HepG2 (cell line): ENCODE measurements around the gene CD79A. TPM values are rescaled to one million over a fixed set of nuclear protein-coding genes. Genes with fewer than 3 reads are reported as not detected.

ENCODE experiments used
- ATAC-seq: fragments of 200-7000 bp; cut with Tn5 transposase; 3 replicates; pipeline ENCODE4 v1.9.1; 2020; ENCODE audit warnings: mild to moderate bottlenecking, moderate library complexity
- BruUV-seq: library from RNA; stranded (reverse); fragments of 400-500 nt; replicated peaks from 2 replicates; lab custom pipeline; 2021; lab: Mats Ljungman, UMichigan
- CTCF ChIA-PET: fragments of 300-600 bp; formaldehyde crosslinking; extraction: SDS; loops from one replicate; lab custom pipeline; 2021; ENCODE audit warnings: low total read pairs, inconsistent platforms, low intra/inter-chr PET ratio; lab: Yijun Ruan, JAX
- POLR2A ChIA-PET: fragments of 350-600 bp; sonication (Branson Sonifier 250); formaldehyde crosslinking; loops from one replicate; lab custom pipeline; 2020; ENCODE audit warnings: antibody characterized with exemption, inconsistent platforms; lab: Yijun Ruan, JAX
- DNase-seq: peaks from one replicate; pipeline ENCODE4 v3.0.0-alpha.2; 2015; ENCODE audit warnings: low spot score
- FAIRE-seq: peaks from 3 replicates; lab custom pipeline; 2011; peaks lifted over from hg19 to GRCh38; lab: Jason Lieb, UNC
- H2AFZ ChIP-seq: one replicate; pipeline ENCODE4 v1.6.1; 2011; ENCODE audit warnings: low read length, inconsistent platforms
- H3K27ac ChIP-seq: fragments of 300-600 bp; 3 replicates; pipeline ENCODE4 v1.8.0; 2011; ENCODE audit warnings: mixed run types, mild to moderate bottlenecking, mixed read lengths, low read length, inconsistent platforms; ENCODE audit not compliant: insufficient read depth; ENCODE audit errors: extremely low read length
- H3K27me3 ChIP-seq, 2 experiments: fragments of 200-600 bp in 1 of 2; 2 replicates in 1 of 2; 3 replicates in 1 of 2; pipeline versions ENCODE4 v1.6.0 to v1.8.0; 2011; ENCODE audit warnings: low read length in 2 of 2, mild to moderate bottlenecking in 2 of 2, moderate library complexity in 2 of 2, inconsistent platforms in 1 of 2; ENCODE audit not compliant: insufficient read depth in 2 of 2, control insufficient read depth in 1 of 2
- H3K36me3 ChIP-seq, 2 experiments: fragments of 200-600 bp in 1 of 2; replicated peaks in 1 of 2; 2 replicates in 1 of 2; 3 replicates in 1 of 2; pipeline versions ENCODE4 v1.5.1 to v1.8.0; 2011; ENCODE audit warnings: low read length in 2 of 2, inconsistent platforms in 1 of 2; ENCODE audit not compliant: insufficient read depth in 2 of 2, control insufficient read depth in 1 of 2
- H3K4me1 ChIP-seq: 2 replicates; pipeline ENCODE4 v1.5.1; 2012; ENCODE audit warnings: low read length, inconsistent platforms; ENCODE audit not compliant: insufficient read depth
- H3K4me2 ChIP-seq: 2 replicates; pipeline ENCODE4 v1.6.0; 2011; ENCODE audit warnings: low read depth, low read length, inconsistent platforms
- H3K4me3 ChIP-seq, 3 experiments: fragments of 200-600 bp in 1 of 3; sonication (generic), shearing (Covaris generic) in 1 of 3; replicated peaks in 1 of 3; 2 replicates each; pipeline ENCODE4 v1.5.1; 2011 to 2016; ENCODE audit warnings: low read length in 3 of 3, inconsistent platforms in 2 of 3, low read depth in 2 of 3, mild to moderate bottlenecking in 2 of 3, control low read depth in 1 of 3, mixed read lengths in 1 of 3; ENCODE audit not compliant: insufficient read depth in 1 of 3
- H3K79me2 ChIP-seq: one replicate; pipeline ENCODE4 v1.6.1; 2011; ENCODE audit warnings: low read length, inconsistent platforms; ENCODE audit not compliant: insufficient read depth
- H3K9ac ChIP-seq: 2 replicates; pipeline ENCODE4 v1.6.0; 2011; ENCODE audit warnings: mild to moderate bottlenecking, low read depth, low read length, inconsistent platforms; ENCODE audit not compliant: insufficient read depth
- H3K9me3 ChIP-seq: 2 replicates; pipeline ENCODE4 v1.5.1; 2012; ENCODE audit warnings: mild to moderate bottlenecking, low read length
- H4K20me1 ChIP-seq: 2 replicates; pipeline ENCODE4 v1.6.0; 2011; ENCODE audit warnings: inconsistent platforms, mild to moderate bottlenecking, low read length, moderate library complexity; ENCODE audit not compliant: insufficient read depth
- AGO1 ChIP-seq: fragments of 200-400 bp; formaldehyde crosslinking; IDR thresholded peaks from 2 replicates; pipeline ENCODE4 v1.6.1; 2017; ENCODE audit warnings: mild to moderate bottlenecking, low read depth, low read length, moderate library complexity; ENCODE audit not compliant: poor library complexity, severe bottlenecking
- AKAP8 ChIP-seq: sonication (generic); formaldehyde crosslinking; IDR thresholded peaks from 2 replicates; pipeline ENCODE4 v1.5.1; 2020; ENCODE audit warnings: mild to moderate bottlenecking, missing genetic modification reagents
- ETV6 ChIP-seq: sonication (generic); formaldehyde crosslinking; conservative IDR thresholded peaks from 2 replicates; pipeline ENCODE4 v1.4.0; 2020; ENCODE audit warnings: missing genetic modification reagents
- MBNL3 ChIP-seq: fragments of 250-450 bp; sonication (Bioruptor Pico); conservative IDR thresholded peaks from 2 replicates; pipeline ENCODE4 v1.8.0; 2022; ENCODE audit warnings: mild to moderate bottlenecking, inconsistent platforms
- NONO ChIP-seq, 2 experiments: fragments of 450-650 bp in 1 of 2; sonication (generic) in 1 of 2; formaldehyde crosslinking in 1 of 2; IDR thresholded peaks in 1 of 2; conservative IDR thresholded peaks in 1 of 2; 2 replicates each; pipeline versions ENCODE4 v1.6.1 to v1.8.0; 2017 to 2022; ENCODE audit warnings: mild to moderate bottlenecking in 1 of 2, missing genetic modification reagents in 1 of 2, moderate library complexity in 1 of 2
- POLR2AphosphoS5 ChIP-seq: IDR thresholded peaks from 2 replicates; pipeline ENCODE4 v1.6.1; 2012; ENCODE audit warnings: low read depth, low read length
- POLR2G ChIP-seq: fragments of 200-400 bp; formaldehyde crosslinking; IDR thresholded peaks from 2 replicates; pipeline ENCODE4 v1.6.1; 2018; ENCODE audit warnings: mild to moderate bottlenecking, low read depth, low read length, moderate library complexity
- RBFOX2 ChIP-seq: fragments of 200-400 bp; formaldehyde crosslinking; IDR thresholded peaks from 2 replicates; pipeline ENCODE4 v1.6.1; 2017; ENCODE audit warnings: low read depth, mild to moderate bottlenecking, low read length
- SRF ChIP-seq: IDR thresholded peaks from 2 replicates; pipeline ENCODE4 v1.6.1; 2011; ENCODE audit warnings: mild to moderate bottlenecking, low read depth, low read length, moderate library complexity
- SSRP1 ChIP-seq: IDR thresholded peaks from 2 replicates; pipeline ENCODE4 v1.6.1; 2016; ENCODE audit warnings: control low read depth
- TAF15 ChIP-seq: fragments of 200-400 bp; formaldehyde crosslinking; IDR thresholded peaks from one replicate; pipeline ENCODE4 v1.6.1; 2018; ENCODE audit warnings: mild to moderate bottlenecking, low read depth, low read length; ENCODE audit not compliant: poor library complexity, severe bottlenecking
- TRIM24 ChIP-seq: sonication (generic); formaldehyde crosslinking; IDR thresholded peaks from 2 replicates; pipeline ENCODE4 v1.8.0; 2022; ENCODE audit warnings: mild to moderate bottlenecking, missing genetic modification reagents
- ZNF7 ChIP-seq: IDR thresholded peaks from 2 replicates; pipeline ENCODE4 v1.6.1; 2016; ENCODE audit warnings: missing biosample characterization, missing genetic modification reagents
- ZNF768 ChIP-seq: sonication (generic); formaldehyde crosslinking; IDR thresholded peaks from 2 replicates; pipeline ENCODE4 v1.4.0; 2020; ENCODE audit warnings: missing genetic modification reagents
- ZSCAN21 ChIP-seq: sonication (generic); formaldehyde crosslinking; IDR thresholded peaks from 2 replicates; pipeline ENCODE4 v1.8.0; 2022; ENCODE audit warnings: mild to moderate bottlenecking, missing genetic modification reagents, moderate library complexity, borderline replicate concordance
- WGBS: methylation state at CpG from one replicate; pipeline ENCODE4 v1.1.6; 2017; ENCODE audit warnings: low lambda C conversion rate; 5-methylcytosine and 5-hydroxymethylcytosine counted together
- in situ Hi-C: cut with HindIII; loops from 2 replicates; pipeline ENCODE4 v1.10.0; 2017; ENCODE audit warnings: low pct_unique_long_range_greater_than_20kb; ENCODE audit not compliant: extremely low pct_ligation_motif_present
- intact Hi-C: fragments of 100-400 bp; cut with micrococcal nuclease; formaldehyde crosslinking; loops from one replicate; pipeline ENCODE4 v1.10.0; 2022; ENCODE audit not compliant: unreplicated experiment
- polyA plus RNA-seq, 8 experiments: library from polyadenylated mRNA; depleted of rRNA in 3 of 8; stranded (reverse) in 7 of 8; unstranded in 1 of 8; fragments of >200 nt; fragmentation: Illumina TruSeq in 4 of 8; extraction: Trizol in 4 of 8; gene quantifications; 2 replicates each; pipeline versions ENCODE4 v1.2.1 to v1.2.3, GENCODE V29; 2011 to 2016; ENCODE audit warnings: low read depth in 4 of 8, missing spikeins in 1 of 8, mixed read lengths in 1 of 8; ENCODE audit not compliant: insufficient read depth in 1 of 8
- total RNA-seq, 5 experiments: library from RNA; depleted of rRNA; stranded (reverse); fragments of >200 nt; fragmentation: Illumina TruSeq; extraction: Trizol; gene quantifications; 2 replicates each; pipeline ENCODE4 v1.2.3, GENCODE V29; 2016; ENCODE audit warnings: low read depth in 1 of 5
- TF ChIP-seq, protein P1 (sequence below): sonication (generic); formaldehyde crosslinking; IDR thresholded peaks from 2 replicates; pipeline ENCODE4 v1.4.0; 2020; ENCODE audit warnings: missing genetic modification reagents
- TF ChIP-seq, protein P2 (sequence below): sonication (generic); IDR thresholded peaks from 2 replicates; pipeline ENCODE4 v1.6.1; 2016; ENCODE audit warnings: low read depth, borderline replicate concordance
- TF ChIP-seq, protein P3 (sequence below): sonication (generic); formaldehyde crosslinking; IDR thresholded peaks from 2 replicates; pipeline ENCODE4 v1.9.0; 2022; ENCODE audit warnings: low read depth, missing genetic modification reagents

The CD79A gene
- total and polyA plus RNA-seq, 2 of the 13 experiments (the other 11 are each of a cell fraction or from before 2014, with no cell fraction given) = 0.24 to 0.33 TPM

DNA sequence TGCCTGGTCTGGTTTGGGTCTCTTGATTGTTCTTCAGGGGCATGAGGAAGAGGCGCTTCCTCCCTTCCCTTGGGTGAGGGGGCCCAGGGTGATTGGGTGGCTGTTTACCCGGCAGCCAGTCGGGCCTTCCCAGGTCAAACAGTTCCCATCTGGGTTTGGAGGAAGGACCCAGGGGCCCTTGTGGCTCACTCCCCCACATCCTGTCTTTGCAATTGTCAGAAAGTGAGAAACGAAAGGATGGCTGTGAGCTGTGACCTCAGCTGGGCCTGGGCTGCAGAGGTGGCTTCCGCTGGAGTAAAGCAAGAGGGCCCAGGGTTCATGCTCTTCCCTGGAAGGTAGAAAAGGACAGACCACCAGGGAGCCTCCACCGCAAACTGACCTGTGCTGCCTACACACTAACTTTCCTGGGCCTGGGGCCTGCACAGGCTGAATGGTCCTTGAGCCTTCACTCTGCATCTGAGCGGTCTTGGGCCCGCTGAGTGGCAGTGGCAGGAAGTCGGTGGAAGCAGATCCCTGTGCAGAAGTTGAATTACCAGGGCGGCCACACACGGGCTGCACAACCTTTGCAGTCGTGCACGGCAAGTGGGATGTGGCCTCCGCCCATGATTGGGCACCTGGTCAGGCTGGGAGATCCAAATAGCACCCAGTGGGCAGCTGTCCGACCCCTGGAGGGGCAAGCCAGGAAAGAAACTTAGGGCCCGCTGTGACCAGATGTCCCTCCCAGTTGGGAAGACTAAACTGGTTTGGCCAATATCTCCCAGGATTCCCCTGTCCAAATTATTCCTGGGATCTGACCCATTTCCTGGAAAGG lies 5.3 kb upstream of the CD79A start:
- H3K9me3 ChIP-seq = no peaks in the 10 kb centered on the region
- H2AFZ ChIP-seq = no peak overlapping the region
- H3K4me3 ChIP-seq = no peak overlapping the region
- TSS peak; percentile 14 for BruUV-seq
- in situ Hi-C loops = no loop called here
- peaks cover 15 to 48% of the 10 kb centered on the region in 2 experiments for H3K36me3 ChIP-seq
- WGBS = 88% methylated on average over 10 of the region's 16 CpGs
- H3K4me2 ChIP-seq = no peak overlapping the region
- intact Hi-C loops = loop anchor here (2.0 kb wide), 2 partner anchors 63 to 79 kb away; no protein-coding TSS in a partner anchor
- ATAC-seq = peak; percentile 1; the same call in 2 of the 3 replicates
- FAIRE-seq = no peak
- ChIA-PET CTCF (no interaction called here), POLR2A (interaction anchor here (1.5 to 6.9 kb wide), 4 partner anchors 8 to 86 kb away, joined by 4 to 72 read pairs (median 19); partner anchors contain the start of genes ARHGEF1 and RPS19)
- H3K4me1 ChIP-seq = peaks cover 41% of the 10 kb centered on the region
- H3K27ac ChIP-seq = no peak overlapping the region
- peaks cover 60% of the 10 kb centered on the region for H4K20me1 ChIP-seq
- H3K27me3 ChIP-seq = no peaks in the 10 kb centered on the region
- no peak for DNase-seq
- H3K9ac ChIP-seq = no peak overlapping the region
- H3K79me2 ChIP-seq = peaks cover 7% of the 10 kb centered on the region
- peak; percentile 82 for TF ChIP-seq POLR2G
- TF ChIP-seq, protein P1, sequence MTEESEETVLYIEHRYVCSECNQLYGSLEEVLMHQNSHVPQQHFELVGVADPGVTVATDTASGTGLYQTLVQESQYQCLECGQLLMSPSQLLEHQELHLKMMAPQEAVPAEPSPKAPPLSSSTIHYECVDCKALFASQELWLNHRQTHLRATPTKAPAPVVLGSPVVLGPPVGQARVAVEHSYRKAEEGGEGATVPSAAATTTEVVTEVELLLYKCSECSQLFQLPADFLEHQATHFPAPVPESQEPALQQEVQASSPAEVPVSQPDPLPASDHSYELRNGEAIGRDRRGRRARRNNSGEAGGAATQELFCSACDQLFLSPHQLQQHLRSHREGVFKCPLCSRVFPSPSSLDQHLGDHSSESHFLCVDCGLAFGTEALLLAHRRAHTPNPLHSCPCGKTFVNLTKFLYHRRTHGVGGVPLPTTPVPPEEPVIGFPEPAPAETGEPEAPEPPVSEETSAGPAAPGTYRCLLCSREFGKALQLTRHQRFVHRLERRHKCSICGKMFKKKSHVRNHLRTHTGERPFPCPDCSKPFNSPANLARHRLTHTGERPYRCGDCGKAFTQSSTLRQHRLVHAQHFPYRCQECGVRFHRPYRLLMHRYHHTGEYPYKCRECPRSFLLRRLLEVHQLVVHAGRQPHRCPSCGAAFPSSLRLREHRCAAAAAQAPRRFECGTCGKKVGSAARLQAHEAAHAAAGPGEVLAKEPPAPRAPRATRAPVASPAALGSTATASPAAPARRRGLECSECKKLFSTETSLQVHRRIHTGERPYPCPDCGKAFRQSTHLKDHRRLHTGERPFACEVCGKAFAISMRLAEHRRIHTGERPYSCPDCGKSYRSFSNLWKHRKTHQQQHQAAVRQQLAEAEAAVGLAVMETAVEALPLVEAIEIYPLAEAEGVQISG (CRISPR knock-in tag) = peak; percentile 26; the same call in 1 of the 2 replicates
- 0 out of 2 replicates have a peak, but pooled peaks have one; percentile 9 for TF ChIP-seq ZNF7 (CRISPR knock-in tag)
- TF ChIP-seq AGO1 = peak; percentile 95
- 0 out of 2 replicates have a peak, but pooled peaks have one; percentile 30 for TF ChIP-seq ZSCAN21 (CRISPR knock-in tag)
- TF ChIP-seq MBNL3 = no peak
- no peak for TF ChIP-seq ETV6 (CRISPR knock-in tag)
- TF ChIP-seq TRIM24 (CRISPR knock-in tag) = no peak
- TF ChIP-seq AKAP8 (CRISPR knock-in tag) = peak; percentile 95
- TF ChIP-seq SRF = no peak
- no peak for TF ChIP-seq NONO (IDR thresholded peaks at IDR 0.05)
- TF ChIP-seq NONO (CRISPR knock-in tag; conservative IDR thresholded peaks at IDR 0.05) = peak; percentile 66
- peak; percentile 94 for TF ChIP-seq SSRP1 (CRISPR knock-in tag)
- peak; percentile 43; the same call in 1 of the 2 replicates for TF ChIP-seq ZNF768 (CRISPR knock-in tag)
- TF ChIP-seq, protein P2, sequence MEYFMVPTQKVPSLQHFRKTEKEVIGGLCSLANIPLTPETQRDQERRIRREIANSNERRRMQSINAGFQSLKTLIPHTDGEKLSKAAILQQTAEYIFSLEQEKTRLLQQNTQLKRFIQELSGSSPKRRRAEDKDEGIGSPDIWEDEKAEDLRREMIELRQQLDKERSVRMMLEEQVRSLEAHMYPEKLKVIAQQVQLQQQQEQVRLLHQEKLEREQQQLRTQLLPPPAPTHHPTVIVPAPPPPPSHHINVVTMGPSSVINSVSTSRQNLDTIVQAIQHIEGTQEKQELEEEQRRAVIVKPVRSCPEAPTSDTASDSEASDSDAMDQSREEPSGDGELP = no peak
- TF ChIP-seq POLR2AphosphoS5 = peak; percentile 28; the same call in 1 of the 2 replicates
- peak; percentile 74 for TF ChIP-seq TAF15
- TF ChIP-seq, protein P3, sequence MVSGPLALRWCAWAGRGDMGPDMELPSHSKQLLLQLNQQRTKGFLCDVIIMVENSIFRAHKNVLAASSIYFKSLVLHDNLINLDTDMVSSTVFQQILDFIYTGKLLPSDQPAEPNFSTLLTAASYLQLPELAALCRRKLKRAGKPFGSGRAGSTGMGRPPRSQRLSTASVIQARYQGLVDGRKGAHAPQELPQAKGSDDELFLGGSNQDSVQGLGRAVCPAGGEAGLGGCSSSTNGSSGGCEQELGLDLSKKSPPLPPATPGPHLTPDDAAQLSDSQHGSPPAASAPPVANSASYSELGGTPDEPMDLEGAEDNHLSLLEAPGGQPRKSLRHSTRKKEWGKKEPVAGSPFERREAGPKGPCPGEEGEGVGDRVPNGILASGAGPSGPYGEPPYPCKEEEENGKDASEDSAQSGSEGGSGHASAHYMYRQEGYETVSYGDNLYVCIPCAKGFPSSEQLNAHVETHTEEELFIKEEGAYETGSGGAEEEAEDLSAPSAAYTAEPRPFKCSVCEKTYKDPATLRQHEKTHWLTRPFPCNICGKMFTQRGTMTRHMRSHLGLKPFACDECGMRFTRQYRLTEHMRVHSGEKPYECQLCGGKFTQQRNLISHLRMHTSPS = 0 out of 2 replicates have a peak, but pooled peaks have one; percentile 24
- peak; percentile 75 for TF ChIP-seq RBFOX2
